NOMO-1 treated with dmso at 0.1 percent for 144 hours (cell line): ENCODE data around the gene SNAP91.
"Not testable (repeated sequence)": the region's sequence is repeated elsewhere in the genome, so short reads cannot be mapped to it uniquely, and the experiment has no call there.

Experiments
- DNase-seq: peaks from one replicate; lab custom pipeline; 2025; ENCODE audit not compliant: unreplicated experiment; lab: John Stamatoyannopoulos, UW

Gene SNAP91, protein sequence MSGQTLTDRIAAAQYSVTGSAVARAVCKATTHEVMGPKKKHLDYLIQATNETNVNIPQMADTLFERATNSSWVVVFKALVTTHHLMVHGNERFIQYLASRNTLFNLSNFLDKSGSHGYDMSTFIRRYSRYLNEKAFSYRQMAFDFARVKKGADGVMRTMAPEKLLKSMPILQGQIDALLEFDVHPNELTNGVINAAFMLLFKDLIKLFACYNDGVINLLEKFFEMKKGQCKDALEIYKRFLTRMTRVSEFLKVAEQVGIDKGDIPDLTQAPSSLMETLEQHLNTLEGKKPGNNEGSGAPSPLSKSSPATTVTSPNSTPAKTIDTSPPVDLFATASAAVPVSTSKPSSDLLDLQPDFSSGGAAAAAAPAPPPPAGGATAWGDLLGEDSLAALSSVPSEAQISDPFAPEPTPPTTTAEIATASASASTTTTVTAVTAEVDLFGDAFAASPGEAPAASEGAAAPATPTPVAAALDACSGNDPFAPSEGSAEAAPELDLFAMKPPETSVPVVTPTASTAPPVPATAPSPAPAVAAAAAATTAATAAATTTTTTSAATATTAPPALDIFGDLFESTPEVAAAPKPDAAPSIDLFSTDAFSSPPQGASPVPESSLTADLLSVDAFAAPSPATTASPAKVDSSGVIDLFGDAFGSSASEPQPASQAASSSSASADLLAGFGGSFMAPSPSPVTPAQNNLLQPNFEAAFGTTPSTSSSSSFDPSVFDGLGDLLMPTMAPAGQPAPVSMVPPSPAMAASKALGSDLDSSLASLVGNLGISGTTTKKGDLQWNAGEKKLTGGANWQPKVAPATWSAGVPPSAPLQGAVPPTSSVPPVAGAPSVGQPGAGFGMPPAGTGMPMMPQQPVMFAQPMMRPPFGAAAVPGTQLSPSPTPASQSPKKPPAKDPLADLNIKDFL

DNA sequence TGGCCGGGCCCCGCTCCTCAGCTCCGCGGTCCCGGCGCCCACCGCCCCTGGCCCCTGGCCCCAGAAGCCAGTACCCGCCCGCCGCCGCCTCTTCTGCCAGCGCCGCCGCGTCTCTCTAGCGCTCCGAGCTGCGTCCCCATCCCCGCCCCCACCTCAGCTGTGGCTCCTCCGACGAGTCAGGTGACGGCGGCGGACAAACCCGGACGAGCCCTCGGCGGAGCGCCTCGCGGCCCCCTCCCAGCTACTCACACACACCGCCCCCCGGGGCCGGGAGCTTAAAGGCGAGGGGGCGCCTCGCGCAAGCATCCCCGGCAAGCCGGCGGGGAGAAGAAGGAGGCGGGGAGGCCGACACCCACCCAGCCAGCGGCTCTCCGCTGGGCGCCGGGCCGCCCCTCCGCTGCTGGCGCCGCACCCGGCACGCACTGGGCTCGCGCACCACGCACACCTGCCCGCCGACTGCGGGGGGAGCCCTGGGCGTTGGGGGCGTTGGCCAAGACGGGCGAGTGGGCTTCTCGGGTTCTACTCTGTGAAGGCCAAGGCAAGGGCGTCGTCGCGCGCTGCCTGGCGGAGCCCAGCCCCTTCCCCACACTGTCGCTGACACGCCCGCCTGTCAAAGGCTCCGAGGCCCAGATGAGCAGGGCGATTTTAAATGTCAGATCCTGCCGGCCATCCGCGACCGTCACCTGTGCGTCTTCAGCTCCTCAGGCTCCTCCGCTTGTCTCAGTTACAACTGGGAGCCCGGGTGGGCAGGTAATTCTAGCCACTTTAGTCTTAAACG lies at the start of gene SNAP91:
SNAP91 (minus strand) TSS at position 132 of the 778 bp plus-strand sequence. CDS start 1,174 bp downstream, outside the sequence.
- no peak for DNase-seq

DNA sequence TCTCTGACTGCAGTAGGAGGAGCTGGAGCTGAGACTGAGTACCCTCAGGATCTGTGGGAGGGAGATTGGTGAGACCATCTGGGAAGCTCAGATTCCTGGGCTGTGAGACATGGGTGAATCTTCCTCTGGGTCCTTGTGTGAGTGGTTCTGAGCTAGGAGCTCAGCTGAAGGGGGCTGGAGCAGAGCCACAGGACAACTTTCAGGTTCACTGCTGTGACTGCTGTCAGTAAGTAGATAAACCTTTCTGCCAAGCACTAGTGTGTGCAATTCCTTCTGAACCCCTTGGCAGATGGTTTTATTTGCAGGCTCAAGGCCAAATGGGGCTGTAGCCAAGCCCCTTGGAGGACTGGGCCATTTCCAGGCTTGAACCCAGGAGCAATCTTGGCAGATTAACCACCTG lies 49.6 kb upstream of the SNAP91 start:
- no peak for DNase-seq

DNA sequence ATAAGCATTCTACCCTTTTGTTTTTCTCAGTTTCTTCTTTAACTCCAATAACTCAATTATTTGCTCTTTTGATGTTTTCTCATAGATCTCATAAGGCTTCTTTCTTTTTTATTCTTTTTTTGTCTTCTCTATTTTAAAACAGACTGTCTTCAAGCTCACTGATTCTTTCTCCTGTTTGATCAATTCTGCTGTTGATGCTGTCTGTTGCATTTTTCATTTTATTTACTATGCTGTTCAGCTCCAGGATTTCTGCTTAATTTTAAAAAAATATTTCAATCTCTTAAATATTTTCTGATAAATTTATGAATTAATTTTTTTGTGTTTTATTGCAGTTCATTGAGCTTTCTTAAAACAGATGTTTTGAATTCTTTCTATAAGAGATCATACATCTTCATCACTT lies 48.1 kb upstream of the SNAP91 start:
- DNase-seq, result no peak

- no peak for DNase-seq
These were observed 47.7 kb upstream of the SNAP91 start for GRCh38 chr6:83756565-83756964.

GRCh38 chr6:83752375-83752774 lies 43.5 kb upstream of the SNAP91 start:
- DNase-seq, result not testable (repeated sequence)

DNA sequence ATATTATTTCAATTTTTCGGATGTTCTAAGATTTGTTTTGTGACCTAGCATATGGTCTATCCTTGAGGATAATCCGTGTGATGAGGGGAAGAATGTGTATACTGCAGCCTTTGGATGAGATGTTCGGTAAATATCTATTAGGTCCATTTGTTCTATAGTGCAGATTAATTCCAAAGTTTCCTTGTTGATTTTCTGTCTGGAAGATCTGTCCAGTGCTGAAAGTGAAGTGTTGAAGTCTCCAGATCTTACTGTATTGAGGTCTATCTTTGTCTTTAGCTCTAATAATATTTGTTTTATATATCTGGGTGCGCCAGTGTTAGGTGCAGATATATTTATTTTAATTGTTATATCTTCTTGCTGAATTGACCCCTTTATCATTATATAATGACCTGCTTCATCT lies 32.2 kb upstream of the SNAP91 start:
- no peak for DNase-seq

DNA sequence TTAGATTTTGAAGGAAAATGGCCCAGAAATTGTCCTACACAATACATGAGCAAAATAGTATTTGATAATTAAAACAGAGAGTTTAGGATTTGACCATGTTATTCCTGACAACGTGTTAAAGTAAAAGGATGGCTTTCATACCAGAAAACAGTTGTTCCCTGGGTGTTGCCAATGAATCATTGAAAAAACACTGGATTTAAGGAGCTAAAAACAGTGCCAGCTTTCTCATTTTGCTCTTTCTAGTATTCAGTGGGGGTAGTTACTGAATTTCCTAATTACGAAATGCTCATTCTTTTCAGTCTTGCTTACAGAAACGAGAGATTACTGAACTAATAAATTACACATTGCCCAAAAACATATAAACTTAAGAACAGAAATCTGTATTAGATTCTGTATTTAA lies 26.6 kb upstream of the SNAP91 start:
- no peak for DNase-seq

GRCh38 chr6:83729871-83730270 lies 21.0 kb upstream of the SNAP91 start:
- no peak for DNase-seq

GRCh38 chr6:83722876-83723275 lies 14.0 kb upstream of the SNAP91 start:
- DNase-seq, result no peak

GRCh38 chr6:83717809-83718208 lies 8.9 kb upstream of the SNAP91 start:
- no peak for DNase-seq

DNA sequence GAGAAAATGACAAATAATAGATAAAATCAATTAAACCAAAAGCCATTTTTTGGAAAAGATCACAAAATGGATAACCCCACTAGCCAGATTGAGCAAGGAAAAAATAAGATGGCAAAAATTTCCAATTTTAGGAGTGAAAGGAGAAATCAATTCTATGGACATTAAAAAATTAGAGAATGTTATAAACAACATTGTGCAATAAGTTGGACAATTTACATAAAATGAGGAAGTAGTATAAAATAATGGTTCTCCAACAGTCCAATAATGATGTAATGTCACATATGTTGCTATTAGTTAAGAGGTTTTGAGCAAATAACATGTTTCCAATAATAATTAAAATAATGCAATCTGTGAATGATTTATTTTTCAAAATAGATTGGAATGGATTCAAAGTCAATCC lies 3.1 kb upstream of the SNAP91 start:
- DNase-seq, result no peak

GRCh38 chr6:83709748-83710050 lies 798 bp upstream of the SNAP91 start:
- DNase-seq, result no peak

GRCh38 chr6:83708546-83708969 lies 343 bp downstream of the SNAP91 start:
- DNase-seq, result no peak

- DNase-seq, result no peak
These were observed 914 bp downstream of the SNAP91 start for GRCh38 chr6:83707829-83708545.

DNA sequence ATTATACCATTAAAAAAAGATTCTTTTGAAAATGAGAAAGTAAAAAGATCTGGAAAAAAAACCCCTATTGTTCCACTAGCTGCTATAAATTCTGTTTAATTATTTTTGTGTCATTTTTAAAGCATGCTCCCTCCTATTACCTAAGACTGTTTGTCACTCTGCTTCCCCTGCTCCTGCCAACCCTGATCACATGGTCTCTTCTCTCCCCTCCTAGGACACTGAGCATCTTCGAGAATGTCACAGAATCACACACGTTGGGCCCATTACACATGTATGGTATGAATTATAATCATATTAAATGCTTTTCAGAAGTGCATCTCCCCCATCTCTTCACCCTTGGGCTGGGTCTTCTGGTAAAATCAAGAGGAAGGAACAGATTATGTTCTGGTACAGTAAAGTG lies 6.2 kb downstream of the SNAP91 start:
- DNase-seq, result no peak

GRCh38 chr6:83702077-83702476 lies 6.8 kb downstream of the SNAP91 start:
- no peak for DNase-seq

- DNase-seq, result no peak
These were observed 12.2 kb downstream of the SNAP91 start for GRCh38 chr6:83696674-83697073.

DNA sequence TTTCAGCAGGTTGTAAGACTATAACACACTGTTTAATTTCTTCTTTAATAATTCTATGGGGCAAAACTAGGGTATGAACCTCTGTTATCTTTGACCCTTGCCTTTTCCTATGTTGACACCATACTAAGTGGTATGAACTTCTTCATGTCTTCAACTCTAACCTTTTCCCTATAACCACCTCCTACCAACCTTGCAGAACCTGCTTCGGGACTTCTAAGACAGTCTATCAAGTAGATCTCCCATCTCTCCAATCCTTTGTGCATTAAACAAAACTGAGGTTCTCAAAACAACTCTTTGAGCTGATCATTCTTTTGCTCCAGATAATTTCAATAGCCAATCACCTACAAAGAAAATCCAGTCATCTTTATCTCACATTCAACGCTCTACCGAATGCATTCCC lies 23.4 kb downstream of the SNAP91 start:
- no peak for DNase-seq

GRCh38 chr6:83677791-83678190 lies 31.1 kb downstream of the SNAP91 start:
- DNase-seq, result no peak

GRCh38 chr6:83637953-83638352 lies 70.9 kb downstream of the SNAP91 start:
- no peak for DNase-seq

DNA sequence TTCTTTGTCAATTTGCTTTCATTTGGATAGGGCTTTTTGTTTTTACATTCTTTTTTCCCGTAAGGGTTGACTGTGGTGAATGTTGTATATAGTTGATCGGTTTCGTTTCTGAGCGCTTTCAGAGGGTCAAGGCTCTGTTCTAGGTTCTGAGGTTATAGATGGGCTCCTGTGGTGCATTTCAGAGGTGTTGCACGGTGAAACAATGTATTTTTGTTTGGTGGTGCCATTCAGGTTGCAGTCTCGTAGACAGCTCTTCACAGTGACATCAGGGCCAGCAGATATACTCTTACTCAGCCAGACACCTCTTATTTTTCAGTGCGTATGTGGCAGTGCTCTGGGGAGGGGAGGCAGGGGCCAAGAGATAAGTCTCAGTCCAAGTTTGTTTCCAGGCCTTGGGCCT lies 72.1 kb downstream of the SNAP91 start:
- DNase-seq, result no peak
